Suppressor macrophage (primary cell): ENCODE data around the gene CELSR1.

Source experiments
- DNase-seq, 4 experiments: peaks; one replicate each; pipeline ENCODE4 v3.0.0-alpha.2; 2020 to 2022

CELSR1 gene

GRCh38 chr22:46376908-46377524, 160.4 kb downstream of the CELSR1 start:
- no peak for DNase-seq

- DNase-seq = no peak
Measured at GRCh38 chr22:46376111-46376510, 161.3 kb downstream of the CELSR1 start.

GRCh38 chr22:46374663-46375474, 162.6 kb downstream of the CELSR1 start:
- no peak for DNase-seq

GRCh38 chr22:46373921-46374662, 163.3 kb downstream of the CELSR1 start:
- peak in 1 of 4 experiments; percentile 19 for DNase-seq

- no peak for DNase-seq
Measured at GRCh38 chr22:46373159-46373558, 164.3 kb downstream of the CELSR1 start.

GRCh38 chr22:46372686-46373085, 164.7 kb downstream of the CELSR1 start:
- DNase-seq = no peak

- DNase-seq = no peak
Measured at GRCh38 chr22:46371623-46372226, 165.7 kb downstream of the CELSR1 start.

GRCh38 chr22:46370584-46371291, 166.7 kb downstream of the CELSR1 start:
- DNase-seq = no peak

- no peak for DNase-seq
Measured at GRCh38 chr22:46369716-46370583, 167.5 kb downstream of the CELSR1 start.

GRCh38 chr22:46368871-46369715, 168.3 kb downstream of the CELSR1 start:
- DNase-seq = no peak

GRCh38 chr22:46368422-46368821, 169.0 kb downstream of the CELSR1 start:
- DNase-seq = no peak

GRCh38 chr22:46367707-46368191, 169.7 kb downstream of the CELSR1 start:
- peak; percentile 74 to 89 (median 82) for DNase-seq

- DNase-seq = no peak
Measured at GRCh38 chr22:46366801-46367706, 170.4 kb downstream of the CELSR1 start.

GRCh38 chr22:46366327-46366731, 171.1 kb downstream of the CELSR1 start:
- DNase-seq = no peak

- DNase-seq = no peak
Measured at GRCh38 chr22:46365166-46365624, 172.2 kb downstream of the CELSR1 start.

- DNase-seq = no peak
Measured at GRCh38 chr22:46364341-46365165, 172.9 kb downstream of the CELSR1 start.

- DNase-seq = no peak
Measured at GRCh38 chr22:46363611-46364321, 173.7 kb downstream of the CELSR1 start.
